Panc1 (cell line): ENCODE measurements around the gene HABP4. TPM values are rescaled to one million over a fixed set of nuclear protein-coding genes. Genes with fewer than 3 reads are reported as not detected.

ENCODE experiments used
- ATAC-seq: fragments of 200-7000 bp; cut with Tn5 transposase; 2 replicates; pipeline ENCODE4 v1.9.1; 2020; ENCODE audit warnings: mild to moderate bottlenecking, moderate library complexity
- BruUV-seq: library from RNA; stranded (reverse); fragments of 400-500 nt; replicated peaks from 2 replicates; lab custom pipeline; 2021; lab: Mats Ljungman, UMichigan
- CTCF ChIA-PET: fragments of 300-600 bp; sonication (Branson Sonifier 250); formaldehyde crosslinking; loops from one replicate; lab custom pipeline; 2022; ENCODE audit warnings: antibody characterized with exemption; lab: Charles Lee
- POLR2A ChIA-PET: fragments of 300-600 bp; sonication (Branson Sonifier 250); formaldehyde crosslinking; loops from one replicate; lab custom pipeline; 2022; ENCODE audit warnings: antibody characterized with exemption; lab: Charles Lee
- DNase-seq: peaks from one replicate; pipeline ENCODE4 v3.0.0-alpha.2; 2010; ENCODE audit warnings: low read depth, low spot score
- H3K27ac ChIP-seq: 2 replicates; pipeline ENCODE4 v1.5.1; 2011; ENCODE audit warnings: mild to moderate bottlenecking, low read length, inconsistent platforms
- H3K27me3 ChIP-seq: fragments of 200-500 bp; sonication (Bioruptor generic); 2 replicates; pipeline ENCODE4 v1.6.0; 2014; ENCODE audit warnings: low read length, inconsistent platforms; ENCODE audit not compliant: control insufficient read depth, insufficient read depth
- H3K36me3 ChIP-seq: fragments of 200-500 bp; sonication (Bioruptor generic); 2 replicates; pipeline ENCODE4 v1.5.1; 2014; ENCODE audit warnings: inconsistent platforms, mild to moderate bottlenecking, low read length, moderate library complexity; ENCODE audit not compliant: control insufficient read depth, insufficient read depth
- H3K4me1 ChIP-seq: 2 replicates; pipeline ENCODE4 v1.5.1; 2011; ENCODE audit warnings: inconsistent platforms, mild to moderate bottlenecking, low read length, moderate library complexity; ENCODE audit not compliant: control insufficient read depth, insufficient read depth
- H3K4me3 ChIP-seq, 2 experiments: 2 replicates each; pipeline ENCODE4 v1.5.1; 2011 to 2012; ENCODE audit warnings: low read depth in 2 of 2, low read length in 2 of 2, mild to moderate bottlenecking in 2 of 2, inconsistent platforms in 1 of 2, moderate library complexity in 1 of 2
- H3K9me3 ChIP-seq: fragments of 200-500 bp; sonication (Bioruptor generic); 2 replicates; pipeline ENCODE4 v1.5.1; 2014; ENCODE audit warnings: low read depth, mild to moderate bottlenecking, inconsistent platforms, low read length, moderate library complexity; ENCODE audit not compliant: control insufficient read depth, insufficient read depth
- POLR2AphosphoS5 ChIP-seq: IDR thresholded peaks from 2 replicates; pipeline ENCODE4 v1.6.1; 2012; ENCODE audit warnings: mild to moderate bottlenecking, low read depth, low read length, moderate library complexity
- SIN3A ChIP-seq: IDR thresholded peaks from 2 replicates; pipeline ENCODE4 v1.6.1; 2012; ENCODE audit warnings: low read depth, mild to moderate bottlenecking, low read length, moderate library complexity, borderline replicate concordance; ENCODE audit not compliant: insufficient read depth
- TCF7L2 ChIP-seq: IDR thresholded peaks from 2 replicates; pipeline ENCODE4 v1.6.1; 2011; ENCODE audit warnings: mild to moderate bottlenecking, low read depth, low read length, inconsistent platforms
- in situ Hi-C: cut with HindIII; loops from 2 replicates; pipeline ENCODE4 v1.10.0; 2016; ENCODE audit warnings: low sequenced_read_pairs, low pct_unique_long_range_greater_than_20kb
- intact Hi-C: fragments of 100-400 bp; cut with micrococcal nuclease; formaldehyde crosslinking; loops from one replicate; pipeline ENCODE4 v1.10.0; 2022; ENCODE audit not compliant: unreplicated experiment
- total RNA-seq: library from RNA; stranded (reverse); gene quantifications from one replicate; pipeline ENCODE4 v1.2.1, GENCODE V29; 2021; ENCODE audit not compliant: unreplicated experiment
- TF ChIP-seq, protein P1 (sequence below), 2 experiments: IDR thresholded peaks; 2 replicates each; pipeline ENCODE4 v1.6.1; 2011 to 2012; ENCODE audit warnings: low read depth in 2 of 2, control low read depth in 1 of 2, low read length in 1 of 2, mild to moderate bottlenecking in 1 of 2, moderate library complexity in 1 of 2; ENCODE audit not compliant: insufficient read depth in 1 of 2
- TF ChIP-seq, protein P2 (sequence below): fragments of 450-650 bp; IDR thresholded peaks from 2 replicates; pipeline ENCODE4 v1.5.1; 2017; ENCODE audit warnings: mild to moderate bottlenecking

Gene HABP4
- total RNA-seq, 1 experiment from 2014 or later: 32.3 TPM

DNA sequence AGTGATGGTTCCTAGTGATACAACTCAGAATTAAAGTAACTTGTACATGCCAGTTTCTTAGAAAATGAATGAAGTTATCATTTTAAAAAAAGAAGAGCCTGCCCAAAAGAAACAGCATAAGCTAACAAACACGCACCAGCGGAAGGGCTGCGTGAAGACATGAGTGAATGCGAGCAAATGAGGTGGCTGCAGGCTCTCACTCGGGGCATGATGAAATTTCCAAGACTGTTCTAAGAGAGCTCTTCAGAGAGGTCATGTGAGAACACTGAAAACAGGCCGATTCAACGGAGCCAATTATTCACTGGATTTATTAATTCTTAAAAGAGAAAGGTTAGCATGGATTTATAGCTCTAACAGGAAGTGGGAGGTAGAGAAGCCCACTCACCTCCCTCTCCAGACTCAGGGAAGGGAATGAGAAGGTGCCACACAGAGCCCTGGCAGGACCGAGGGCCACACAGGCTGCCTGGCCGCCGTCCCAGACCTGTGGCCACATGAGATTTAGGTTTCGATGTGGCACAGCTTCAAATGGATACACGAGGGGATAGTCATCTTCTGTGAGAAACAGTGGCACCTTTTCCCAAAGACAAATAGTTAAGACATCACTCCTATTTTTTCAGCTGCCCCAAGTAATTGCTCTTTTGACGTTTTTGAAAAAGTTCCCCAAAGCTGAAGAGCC lies 55.5 kb downstream of the HABP4 start:
- BruUV-seq: no TSS peak
- no peaks in the 10 kb centered on the region for H3K9me3 ChIP-seq
- CTCF ChIA-PET: no interaction called here
- H3K4me3 ChIP-seq: no peak overlapping the region
- intact Hi-C loops (no loop called here), in situ Hi-C loops (no loop called here)
- TF ChIP-seq, protein P1, sequence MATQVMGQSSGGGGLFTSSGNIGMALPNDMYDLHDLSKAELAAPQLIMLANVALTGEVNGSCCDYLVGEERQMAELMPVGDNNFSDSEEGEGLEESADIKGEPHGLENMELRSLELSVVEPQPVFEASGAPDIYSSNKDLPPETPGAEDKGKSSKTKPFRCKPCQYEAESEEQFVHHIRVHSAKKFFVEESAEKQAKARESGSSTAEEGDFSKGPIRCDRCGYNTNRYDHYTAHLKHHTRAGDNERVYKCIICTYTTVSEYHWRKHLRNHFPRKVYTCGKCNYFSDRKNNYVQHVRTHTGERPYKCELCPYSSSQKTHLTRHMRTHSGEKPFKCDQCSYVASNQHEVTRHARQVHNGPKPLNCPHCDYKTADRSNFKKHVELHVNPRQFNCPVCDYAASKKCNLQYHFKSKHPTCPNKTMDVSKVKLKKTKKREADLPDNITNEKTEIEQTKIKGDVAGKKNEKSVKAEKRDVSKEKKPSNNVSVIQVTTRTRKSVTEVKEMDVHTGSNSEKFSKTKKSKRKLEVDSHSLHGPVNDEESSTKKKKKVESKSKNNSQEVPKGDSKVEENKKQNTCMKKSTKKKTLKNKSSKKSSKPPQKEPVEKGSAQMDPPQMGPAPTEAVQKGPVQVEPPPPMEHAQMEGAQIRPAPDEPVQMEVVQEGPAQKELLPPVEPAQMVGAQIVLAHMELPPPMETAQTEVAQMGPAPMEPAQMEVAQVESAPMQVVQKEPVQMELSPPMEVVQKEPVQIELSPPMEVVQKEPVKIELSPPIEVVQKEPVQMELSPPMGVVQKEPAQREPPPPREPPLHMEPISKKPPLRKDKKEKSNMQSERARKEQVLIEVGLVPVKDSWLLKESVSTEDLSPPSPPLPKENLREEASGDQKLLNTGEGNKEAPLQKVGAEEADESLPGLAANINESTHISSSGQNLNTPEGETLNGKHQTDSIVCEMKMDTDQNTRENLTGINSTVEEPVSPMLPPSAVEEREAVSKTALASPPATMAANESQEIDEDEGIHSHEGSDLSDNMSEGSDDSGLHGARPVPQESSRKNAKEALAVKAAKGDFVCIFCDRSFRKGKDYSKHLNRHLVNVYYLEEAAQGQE (IDR thresholded peaks at IDR 0.05; ENCODE audit: insufficient read depth in 1 of 2, low read depth in 2 of 2, low read length in 1 of 2): no peak
- TF ChIP-seq SIN3A (no peak), POLR2AphosphoS5 (no peak), TCF7L2 (no peak)
- TF ChIP-seq, protein P2, sequence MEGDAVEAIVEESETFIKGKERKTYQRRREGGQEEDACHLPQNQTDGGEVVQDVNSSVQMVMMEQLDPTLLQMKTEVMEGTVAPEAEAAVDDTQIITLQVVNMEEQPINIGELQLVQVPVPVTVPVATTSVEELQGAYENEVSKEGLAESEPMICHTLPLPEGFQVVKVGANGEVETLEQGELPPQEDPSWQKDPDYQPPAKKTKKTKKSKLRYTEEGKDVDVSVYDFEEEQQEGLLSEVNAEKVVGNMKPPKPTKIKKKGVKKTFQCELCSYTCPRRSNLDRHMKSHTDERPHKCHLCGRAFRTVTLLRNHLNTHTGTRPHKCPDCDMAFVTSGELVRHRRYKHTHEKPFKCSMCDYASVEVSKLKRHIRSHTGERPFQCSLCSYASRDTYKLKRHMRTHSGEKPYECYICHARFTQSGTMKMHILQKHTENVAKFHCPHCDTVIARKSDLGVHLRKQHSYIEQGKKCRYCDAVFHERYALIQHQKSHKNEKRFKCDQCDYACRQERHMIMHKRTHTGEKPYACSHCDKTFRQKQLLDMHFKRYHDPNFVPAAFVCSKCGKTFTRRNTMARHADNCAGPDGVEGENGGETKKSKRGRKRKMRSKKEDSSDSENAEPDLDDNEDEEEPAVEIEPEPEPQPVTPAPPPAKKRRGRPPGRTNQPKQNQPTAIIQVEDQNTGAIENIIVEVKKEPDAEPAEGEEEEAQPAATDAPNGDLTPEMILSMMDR: no peak
- ATAC-seq: no peak
- POLR2A ChIA-PET: no interaction called here
- H3K4me1 ChIP-seq: no peaks in the 10 kb centered on the region
- DNase-seq: no peak
- no peaks in the 10 kb centered on the region for H3K27me3 ChIP-seq
- H3K27ac ChIP-seq: no peak overlapping the region
- no peaks in the 10 kb centered on the region for H3K36me3 ChIP-seq

DNA sequence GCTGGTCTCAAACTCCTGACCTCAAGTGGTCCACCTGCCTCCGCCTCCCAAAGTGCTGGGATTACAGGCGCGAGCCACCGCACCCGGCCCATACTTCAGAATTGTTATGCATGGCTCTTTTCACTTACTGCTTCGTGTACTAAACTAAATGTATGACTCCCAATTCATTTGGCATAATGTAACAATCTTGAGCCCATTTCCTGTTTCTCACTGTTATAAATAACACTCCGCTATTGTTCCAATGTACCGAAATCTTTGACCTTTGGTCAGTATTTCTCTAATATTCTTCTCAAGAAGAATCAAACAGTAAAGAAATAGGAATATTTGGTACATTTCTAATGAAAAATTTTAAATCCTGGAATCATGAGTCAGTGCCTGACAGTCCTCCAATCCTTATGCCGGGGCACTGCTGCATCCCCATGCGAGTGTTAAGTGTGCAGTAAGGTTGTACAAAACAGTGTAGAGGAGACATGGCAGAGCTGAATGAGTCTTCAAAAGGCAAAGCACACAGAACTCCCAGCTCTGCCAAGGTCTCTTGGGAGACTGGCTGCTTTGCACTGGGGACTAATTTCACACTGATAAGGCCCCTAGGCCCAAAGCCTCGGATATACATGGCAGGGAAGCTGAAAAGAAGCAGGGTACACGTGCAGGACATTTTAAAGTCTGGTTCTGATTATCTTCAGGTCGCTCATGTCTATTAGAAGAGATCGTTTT lies 58.4 kb downstream of the HABP4 start:
- Histone ChIP-seq H3K4me3 (no peak overlapping the region), H3K36me3 (no peaks in the 10 kb centered on the region), H3K27ac (no peak overlapping the region), H3K9me3 (no peaks in the 10 kb centered on the region), H3K4me1 (no peaks in the 10 kb centered on the region), H3K27me3 (no peaks in the 10 kb centered on the region)
- intact Hi-C loops (no loop called here), in situ Hi-C loops (no loop called here)
- ChIA-PET POLR2A (no interaction called here), CTCF (no interaction called here)
- no peak for TF ChIP-seq SIN3A
- TF ChIP-seq, protein P2: no peak
- no peak for TF ChIP-seq TCF7L2
- no peak for TF ChIP-seq POLR2AphosphoS5
- TF ChIP-seq, protein P1 (IDR thresholded peaks at IDR 0.05; ENCODE audit: insufficient read depth in 1 of 2, low read depth in 2 of 2, low read length in 1 of 2): no peak
- ATAC-seq: no peak
- BruUV-seq: no TSS peak
- DNase-seq: no peak
